Measurements from ENCODE around the gene UBE2E2. TPM values are rescaled to one million over a fixed set of nuclear protein-coding genes. Genes with fewer than 3 reads are reported as not detected.

Gene UBE2E2
- total and polyA plus RNA-seq, 2 experiments from 2014 or later = 140 to 246 TPM

GRCh38 chr3:23435904-23436303 lies 232.8 kb downstream of the UBE2E2 start:
- H3K4me1 ChIP-seq (ENCODE audit: low read depth) = peaks cover 16% of the 10 kb centered on the region
- TF ChIP-seq CTCF (IDR thresholded peaks at IDR 0.05; ENCODE audit: low read depth, low read length) = no peak
- no peak overlapping the region for H3K4me3 ChIP-seq
- H3K27me3 ChIP-seq = no peaks in the 10 kb centered on the region
- no peaks in the 10 kb centered on the region for H3K36me3 ChIP-seq
- no peaks in the 10 kb centered on the region for H3K9me3 ChIP-seq (ENCODE audit: low read depth)
- DNase-seq (ENCODE audit: low read depth in 1 of 2, low spot score in 1 of 2) = no peak
- H3K27ac ChIP-seq = no peak overlapping the region

GRCh38 chr3:23437484-23438145 lies 234.5 kb downstream of the UBE2E2 start:
- TF ChIP-seq CTCF (IDR thresholded peaks at IDR 0.05; ENCODE audit: low read depth, low read length) = no peak
- Histone ChIP-seq H3K27me3 (no peaks in the 10 kb centered on the region), H3K9me3 (ENCODE audit: low read depth) (no peaks in the 10 kb centered on the region), H3K4me3 (no peak overlapping the region), H3K4me1 (ENCODE audit: low read depth) (peaks cover 16% of the 10 kb centered on the region), H3K36me3 (no peaks in the 10 kb centered on the region), H3K27ac (peak overlapping the region; percentile 34)
- DNase-seq (ENCODE audit: low read depth in 1 of 2, low spot score in 1 of 2) = peak in 1 of 2 donors; percentile 17

DNA sequence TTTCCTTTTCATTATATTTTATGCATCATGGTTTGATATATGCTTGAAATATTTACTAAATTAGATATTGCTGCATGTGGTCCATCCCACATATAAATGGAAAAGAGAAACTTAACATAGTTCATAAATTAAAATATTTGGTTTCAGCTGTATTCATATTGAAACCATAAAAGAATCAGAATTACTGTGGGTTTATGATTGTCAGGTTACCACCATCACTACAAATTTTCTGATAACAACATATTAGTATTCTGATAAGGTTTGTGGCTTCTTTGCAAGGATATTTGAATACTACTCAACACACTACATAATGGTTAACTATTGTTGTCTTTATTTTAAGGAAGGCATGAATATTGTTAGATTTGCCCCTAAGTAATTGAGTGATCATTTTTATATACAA lies 235.5 kb downstream of the UBE2E2 start:
- H3K4me1 ChIP-seq (ENCODE audit: low read depth) = peaks cover 16% of the 10 kb centered on the region
- H3K27ac ChIP-seq = no peak overlapping the region
- H3K4me3 ChIP-seq = no peak overlapping the region
- no peaks in the 10 kb centered on the region for H3K27me3 ChIP-seq
- no peaks in the 10 kb centered on the region for H3K9me3 ChIP-seq (ENCODE audit: low read depth)
- DNase-seq (ENCODE audit: low read depth in 1 of 2, low spot score in 1 of 2) = no peak
- H3K36me3 ChIP-seq = no peaks in the 10 kb centered on the region
- TF ChIP-seq CTCF (IDR thresholded peaks at IDR 0.05; ENCODE audit: low read depth, low read length) = no peak

DNA sequence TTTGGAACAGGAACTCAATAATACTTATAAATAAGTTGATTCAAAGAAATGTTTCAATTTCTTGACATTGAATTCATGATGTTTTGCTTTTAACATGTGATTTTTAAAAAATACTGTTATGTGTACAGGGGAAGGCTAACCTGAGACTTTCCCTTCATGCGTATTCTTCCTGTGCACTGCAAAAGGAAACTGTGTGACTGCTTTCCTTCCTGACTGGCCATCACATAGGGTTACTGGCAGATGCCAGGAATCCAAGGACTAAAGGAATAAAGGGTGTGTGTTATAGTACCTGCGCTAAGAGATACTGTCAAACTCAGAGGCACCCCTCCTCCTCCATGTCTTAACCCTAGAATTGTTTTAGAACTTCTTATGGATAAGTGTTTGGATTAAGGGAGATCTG lies 236.0 kb downstream of the UBE2E2 start:
- no peaks in the 10 kb centered on the region for H3K27me3 ChIP-seq
- H3K9me3 ChIP-seq (ENCODE audit: low read depth) = no peaks in the 10 kb centered on the region
- peaks cover 16% of the 10 kb centered on the region for H3K4me1 ChIP-seq (ENCODE audit: low read depth)
- no peak for TF ChIP-seq CTCF (IDR thresholded peaks at IDR 0.05; ENCODE audit: low read depth, low read length)
- DNase-seq (ENCODE audit: low read depth in 1 of 2, low spot score in 1 of 2) = no peak
- no peak overlapping the region for H3K4me3 ChIP-seq
- no peak overlapping the region for H3K27ac ChIP-seq
- H3K36me3 ChIP-seq = no peaks in the 10 kb centered on the region

DNA sequence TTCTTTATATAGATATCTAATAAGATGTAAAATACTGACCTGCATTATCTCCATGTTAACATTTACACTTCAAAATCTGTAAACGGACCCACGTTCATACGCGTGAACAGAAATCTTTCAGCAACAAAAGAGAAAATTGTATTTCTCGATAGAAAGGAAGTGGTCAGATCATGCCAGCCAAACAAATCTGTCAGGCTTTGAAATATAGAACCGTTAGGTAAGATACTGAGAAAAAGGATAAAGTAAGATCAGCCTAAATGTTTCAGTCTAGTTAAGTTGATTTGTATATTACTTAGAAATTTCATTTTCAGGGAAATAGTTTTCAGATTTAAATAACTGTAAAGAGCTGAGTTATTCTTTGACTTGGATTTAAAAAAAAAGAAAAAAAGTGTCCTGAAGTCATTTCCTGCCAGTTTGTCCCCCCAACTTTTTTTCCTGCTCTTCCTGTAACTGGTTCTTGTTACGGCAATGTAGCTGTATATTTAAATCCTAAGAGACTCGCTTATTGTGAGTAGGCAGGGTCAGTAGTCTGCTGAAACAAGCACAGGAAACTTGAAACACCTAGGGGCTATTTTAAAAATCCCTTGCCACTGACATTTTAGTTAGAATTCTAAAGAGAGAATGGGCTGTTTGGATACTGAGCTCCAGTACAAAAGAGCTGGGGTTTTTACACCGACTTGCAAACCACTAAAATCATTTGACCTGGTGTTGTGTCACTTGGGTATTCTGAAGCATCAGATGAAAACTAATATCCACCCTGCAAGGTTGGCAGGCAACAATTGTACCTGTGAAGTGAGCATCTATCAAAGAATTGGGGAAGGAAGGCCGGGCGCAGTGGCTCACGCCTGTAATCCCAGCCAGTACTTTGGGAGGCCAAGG lies 237.5 kb downstream of the UBE2E2 start:
- no peak overlapping the region for H3K4me3 ChIP-seq
- no peaks in the 10 kb centered on the region for H3K9me3 ChIP-seq (ENCODE audit: low read depth)
- no peak for DNase-seq (ENCODE audit: low read depth in 1 of 2, low spot score in 1 of 2)
- peaks cover 16% of the 10 kb centered on the region for H3K4me1 ChIP-seq (ENCODE audit: low read depth)
- no peaks in the 10 kb centered on the region for H3K36me3 ChIP-seq
- no peaks in the 10 kb centered on the region for H3K27me3 ChIP-seq
- no peak for TF ChIP-seq CTCF (IDR thresholded peaks at IDR 0.05; ENCODE audit: low read depth, low read length)
- H3K27ac ChIP-seq = no peak overlapping the region
